GM18505 (cell line): Measurements from ENCODE around the gene TLR2.
A peak's percentile ranks its signal among the peaks of the same experiment; 100 is the strongest.

Experiments used
- ATAC-seq: cut with Tn5 transposase; IDR thresholded peaks from one replicate; pipeline ENCODE4 v1.9.1; 2021; ENCODE audit not compliant: unreplicated experiment
- POLR2A ChIP-seq: IDR thresholded peaks from 4 replicates; pipeline ENCODE4 v1.6.1; 2011; ENCODE audit warnings: borderline replicate concordance; ENCODE audit not compliant: insufficient read depth, insufficient read length; ENCODE audit errors: extremely low read depth

Gene TLR2

DNA sequence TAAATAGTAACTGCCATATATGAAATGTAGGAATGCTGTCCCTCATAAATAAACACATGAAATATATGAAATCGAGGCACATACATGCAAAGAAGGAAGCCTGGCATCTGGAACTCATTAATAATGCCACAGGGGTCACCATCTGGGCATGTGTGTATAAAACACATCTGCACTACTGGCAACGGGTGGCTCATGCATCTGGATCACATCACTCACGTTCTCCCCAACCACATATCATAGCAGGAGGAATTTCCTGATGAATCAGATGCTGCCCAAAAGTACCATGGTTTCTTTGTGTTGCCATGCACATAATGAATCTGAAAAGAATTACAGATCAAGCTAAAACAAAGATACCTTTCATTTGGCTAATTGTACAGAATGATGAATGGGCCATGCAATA is 47.2 kb downstream of the TLR2 start:
- ATAC-seq: no peak
- TF ChIP-seq POLR2A: no peak

GRCh38 chr4:153733751-153734448 is 49.8 kb downstream of the TLR2 start:
- no peak for TF ChIP-seq POLR2A
- peak; percentile 66 for ATAC-seq

DNA sequence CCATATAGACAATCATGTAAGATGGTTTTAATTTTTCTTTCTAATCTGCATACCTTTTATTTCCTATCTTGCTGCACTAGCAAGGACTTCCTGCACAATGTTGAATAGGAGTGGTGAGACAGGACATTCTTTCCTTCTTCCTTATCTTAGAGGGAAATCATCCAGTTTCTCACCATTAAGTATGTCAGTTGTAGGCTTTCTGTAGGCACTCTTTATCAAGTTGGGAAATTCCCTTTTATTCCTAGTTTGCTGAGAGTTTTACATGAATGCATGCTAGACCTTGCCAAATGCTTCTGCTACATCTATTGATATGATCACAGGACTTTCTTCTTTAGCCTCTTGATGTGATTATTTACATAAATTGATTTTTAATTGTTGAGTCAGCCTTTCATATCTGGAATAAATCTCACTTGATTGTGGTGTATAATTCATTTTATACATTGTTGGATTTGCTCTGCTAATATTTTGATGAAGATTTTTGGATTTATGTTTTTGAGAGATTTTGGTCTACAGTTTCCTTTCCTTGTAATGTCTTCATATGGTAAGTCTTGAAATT is 51.9 kb downstream of the TLR2 start:
- ATAC-seq: no peak
- TF ChIP-seq POLR2A: no peak

DNA sequence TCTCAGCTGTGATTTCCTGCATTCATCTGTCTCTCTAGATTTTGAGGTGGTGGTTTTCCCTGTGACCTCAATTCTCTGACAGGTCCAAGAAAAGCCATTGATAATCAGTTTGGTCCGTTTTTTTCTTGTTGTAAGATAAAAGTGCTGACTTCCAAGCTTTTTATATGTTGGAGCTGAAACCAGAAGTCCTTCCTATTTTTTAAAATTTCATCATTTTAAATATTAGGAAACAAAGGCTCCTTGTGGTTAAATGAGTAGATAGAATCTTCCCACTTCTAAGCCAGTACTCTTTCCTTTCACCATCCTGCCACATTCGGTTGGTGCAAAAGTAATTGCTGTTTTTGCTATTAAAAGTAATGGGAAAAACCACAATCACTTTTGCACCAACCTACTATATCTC is 57.5 kb downstream of the TLR2 start:
- TF ChIP-seq POLR2A: no peak
- no peak for ATAC-seq

DNA sequence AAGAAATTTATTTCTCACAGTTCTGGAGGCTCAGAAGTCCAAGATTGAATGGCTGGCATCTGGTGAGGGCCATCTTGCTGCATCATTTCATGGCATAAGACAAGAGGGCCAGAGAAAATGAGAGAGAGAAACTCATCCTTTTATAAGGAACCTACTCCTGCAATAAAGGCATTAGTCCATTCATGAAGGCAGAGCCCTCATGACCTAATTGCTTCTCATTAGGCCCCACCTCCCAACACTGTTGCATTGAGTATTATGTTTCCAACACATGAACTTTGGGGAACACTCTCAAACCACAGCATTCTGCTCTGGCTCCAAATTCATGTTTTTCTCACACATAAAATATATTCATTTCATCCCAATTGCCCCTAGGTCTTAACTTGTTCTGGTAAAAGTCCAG is 61.6 kb downstream of the TLR2 start:
- TF ChIP-seq POLR2A: no peak
- no peak for ATAC-seq

- ATAC-seq: no peak
These were observed 63.4 kb downstream of the TLR2 start for GRCh38 chr4:153747406-153747955.

GRCh38 chr4:153748378-153748777 is 64.3 kb downstream of the TLR2 start:
- ATAC-seq: no peak
- no peak for TF ChIP-seq POLR2A

More at GRCh38 chr4:153747406-153747955, 63.4 kb downstream of the TLR2 start:
- no peak for TF ChIP-seq POLR2A

DNA sequence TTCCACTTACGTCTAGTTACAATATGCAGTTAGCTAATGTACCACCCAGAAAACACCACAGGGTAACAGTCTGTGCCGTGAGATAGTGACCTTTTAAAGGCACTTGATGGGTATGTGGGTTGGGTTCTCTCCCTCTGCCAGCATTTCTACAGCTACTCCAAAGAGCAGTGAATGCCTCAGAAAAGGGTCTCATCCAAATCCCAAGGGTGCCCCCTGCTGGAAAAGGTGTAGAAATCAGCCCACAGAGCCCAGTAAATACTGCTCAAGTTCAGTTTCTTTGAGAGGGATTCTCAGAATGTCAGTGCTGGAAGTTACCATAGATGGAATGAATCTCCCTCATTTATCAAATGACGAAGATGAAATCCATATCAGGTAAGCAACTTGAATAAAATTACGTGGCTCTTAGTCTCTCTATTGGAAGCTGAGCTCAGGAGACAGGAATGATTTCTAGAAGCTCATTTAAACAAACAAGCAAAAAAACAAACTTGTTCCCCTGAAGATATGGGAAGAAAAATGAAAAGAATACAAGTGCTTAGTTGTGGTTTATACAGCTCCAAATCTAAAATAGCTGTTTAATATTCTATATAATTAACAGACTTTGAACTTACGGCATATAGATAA is 66.2 kb downstream of the TLR2 start:
- TF ChIP-seq POLR2A: no peak

DNA sequence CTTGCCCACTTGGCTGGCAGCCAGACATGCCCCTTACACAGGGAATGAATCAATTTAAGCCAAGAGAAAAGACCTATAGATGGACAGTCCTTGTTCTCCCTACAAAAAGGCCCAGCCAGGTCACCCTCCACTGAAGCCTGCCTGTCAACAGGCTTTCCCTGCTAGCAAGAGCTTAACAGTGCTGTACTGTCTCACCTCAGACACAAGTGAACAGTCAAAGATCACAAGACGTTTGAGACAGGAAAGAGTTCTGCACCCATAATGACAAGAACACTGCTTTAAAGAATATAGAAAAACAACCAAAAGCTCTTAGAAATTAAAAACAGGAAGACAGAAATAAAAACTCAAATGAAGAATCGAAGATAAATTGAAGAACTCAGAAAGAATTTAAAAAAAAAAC is 71.1 kb downstream of the TLR2 start:
- ATAC-seq: no peak
- no peak for TF ChIP-seq POLR2A

More for the DNA sequence above, 66.2 kb downstream of the TLR2 start:
- ATAC-seq: peak; percentile 84
